ENCODE measurements around the gene SLC15A3.

Gene SLC15A3

DNA sequence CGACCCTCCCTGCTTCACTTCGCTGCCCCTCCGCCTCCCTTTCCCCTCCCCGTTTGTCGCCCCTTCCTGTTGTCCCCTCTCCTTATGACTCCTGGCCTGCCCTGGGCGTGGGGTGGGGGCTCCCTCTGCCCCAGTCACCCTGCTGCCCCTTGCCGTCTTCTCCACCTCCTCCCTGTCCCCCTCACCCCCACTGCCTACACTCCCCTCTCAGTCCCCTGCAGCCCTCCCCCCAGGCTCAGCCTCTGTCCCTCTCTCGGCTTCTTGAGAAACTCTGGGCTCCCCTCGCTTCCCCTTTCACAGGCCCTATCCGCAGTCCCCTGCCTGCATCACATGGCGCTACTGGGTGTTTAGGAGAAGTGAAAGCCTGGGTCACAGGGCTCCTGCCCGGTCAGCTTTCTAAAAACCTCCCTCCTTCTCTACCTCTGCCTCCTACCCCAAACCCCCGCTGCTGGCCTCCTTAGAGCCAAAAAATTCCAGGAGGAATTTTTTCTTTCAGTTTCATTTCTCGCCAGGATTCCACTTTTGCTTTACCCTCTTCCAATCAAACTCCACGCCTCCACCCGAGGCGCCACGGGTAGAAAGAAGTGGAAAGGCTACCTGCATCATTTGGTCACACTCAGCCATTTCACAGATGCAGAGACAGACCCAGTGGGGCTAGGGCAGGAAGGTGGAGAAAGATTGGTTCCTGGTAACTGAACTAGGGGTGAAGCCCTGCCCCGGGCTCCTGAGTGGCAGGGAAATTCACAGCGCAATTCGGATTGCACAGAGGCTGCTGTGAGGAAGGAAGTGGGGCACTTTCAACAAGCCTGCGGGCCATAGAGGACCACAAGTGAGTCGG is at the start of gene SLC15A3:
SLC15A3 (minus strand) TSS at position 273 of the 838 bp plus-strand sequence. CDS start 625 bp downstream, outside the sequence.
- DNase-seq = peak; percentile 16

DNA sequence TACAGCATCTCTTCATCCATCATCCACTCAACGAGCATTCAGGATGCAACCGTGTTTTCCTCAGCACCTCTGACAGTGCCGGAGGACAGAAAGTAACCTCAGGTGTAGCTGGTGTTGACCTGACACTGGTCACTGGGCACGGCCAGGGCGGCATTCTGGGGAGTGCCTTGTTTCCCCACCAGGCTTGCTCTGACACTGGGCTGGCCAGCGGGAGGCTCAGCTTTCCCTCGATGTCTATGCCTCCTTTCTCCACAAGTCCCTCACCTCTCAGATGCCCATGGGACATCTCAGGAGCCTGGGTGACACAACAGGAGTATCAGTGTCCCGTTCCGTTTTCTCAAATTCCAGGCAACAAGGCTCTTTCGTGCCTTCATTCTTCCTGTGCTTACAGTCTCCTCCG is 48.5 kb upstream of the SLC15A3 start:
- no peak for DNase-seq

DNA sequence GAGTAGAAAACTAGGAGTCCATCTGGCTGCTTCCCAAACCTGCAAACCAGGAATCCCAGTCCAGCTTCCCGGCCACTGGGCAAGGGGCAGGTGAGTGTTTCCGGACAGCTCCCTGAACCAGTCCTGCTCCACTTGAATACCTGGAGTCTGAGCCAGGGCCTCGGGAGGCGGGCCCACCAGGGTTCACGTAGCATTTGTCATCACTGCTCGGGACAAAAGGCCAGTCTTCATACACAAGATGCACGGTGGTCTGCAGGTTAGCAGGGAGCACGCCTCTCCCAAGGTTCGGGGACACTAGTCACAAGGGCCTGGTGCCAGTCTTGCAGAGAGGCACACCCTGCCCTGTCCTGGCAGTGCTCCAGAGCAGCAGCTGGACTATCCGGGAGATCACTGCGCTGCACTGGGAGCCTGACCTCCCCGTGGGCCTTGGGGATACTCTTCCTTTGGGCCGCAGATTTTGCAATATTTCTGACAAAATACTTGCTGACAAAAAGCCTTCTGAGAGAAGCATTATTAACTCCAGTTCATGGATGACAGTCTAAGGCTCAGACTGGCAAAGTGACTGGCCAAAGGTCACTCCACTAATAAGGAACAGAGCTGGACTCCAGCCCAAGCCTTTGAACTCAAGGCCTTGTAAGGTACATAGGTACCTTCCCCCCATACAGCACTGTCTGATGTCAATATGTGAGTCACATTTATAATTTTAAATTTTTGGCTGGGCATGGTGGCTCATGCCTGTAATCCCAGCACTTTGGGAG is 44.6 kb upstream of the SLC15A3 start:
- no peak for DNase-seq

- DNase-seq = no peak
Measured at GRCh38 chr11:60995798-60996197, 43.8 kb upstream of the SLC15A3 start.

DNA sequence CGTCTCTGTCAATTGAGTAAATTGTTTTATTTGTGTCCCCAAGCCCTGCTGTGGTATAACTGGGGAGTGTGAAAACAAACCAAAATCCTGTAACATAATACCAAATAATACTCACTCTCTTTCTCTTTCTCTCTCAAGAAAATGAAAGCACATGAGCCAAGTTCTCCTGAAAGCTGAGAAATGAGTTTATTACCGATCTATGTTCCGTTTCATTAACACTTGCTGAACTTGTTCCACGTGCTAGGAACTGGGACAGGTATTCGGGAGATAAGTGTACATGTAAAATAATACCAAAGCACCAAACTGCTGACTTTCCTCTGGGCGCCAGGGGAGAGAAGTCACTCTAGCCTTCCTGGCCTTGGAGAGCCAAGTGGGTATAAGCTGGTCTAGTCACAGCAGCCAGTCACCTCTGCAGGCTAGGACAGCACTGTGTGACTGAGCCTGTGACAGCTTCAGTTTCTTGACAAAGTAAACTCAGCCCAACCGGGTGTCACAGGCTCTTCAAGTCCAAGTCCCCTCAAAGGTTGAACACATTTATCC is 42.6 kb upstream of the SLC15A3 start:
- DNase-seq = no peak

DNA sequence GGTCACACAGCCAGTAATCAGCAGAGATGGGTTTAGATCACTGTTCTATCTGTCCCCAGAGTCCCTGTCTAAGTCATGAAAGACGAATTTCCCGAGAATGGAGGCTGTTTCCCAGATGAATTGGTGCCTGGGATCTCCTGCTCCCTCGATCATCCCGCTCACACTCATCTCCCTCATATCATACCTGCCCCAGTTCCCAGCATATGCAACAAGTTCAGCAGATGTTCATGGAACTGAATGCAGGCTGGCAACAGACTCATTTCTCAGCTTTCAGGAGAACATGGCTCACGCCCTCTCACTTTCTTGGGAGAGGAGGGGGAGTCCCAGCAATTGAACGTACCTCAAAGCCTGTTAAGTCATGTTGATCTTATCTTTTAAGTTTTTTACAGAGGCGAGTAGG is 41.6 kb upstream of the SLC15A3 start:
- DNase-seq = no peak

GRCh38 chr11:60992842-60993409 is 41.0 kb upstream of the SLC15A3 start:
- peak; percentile 74 for DNase-seq

- no peak for DNase-seq
Measured at GRCh38 chr11:60991457-60991856, 39.5 kb upstream of the SLC15A3 start.

DNA sequence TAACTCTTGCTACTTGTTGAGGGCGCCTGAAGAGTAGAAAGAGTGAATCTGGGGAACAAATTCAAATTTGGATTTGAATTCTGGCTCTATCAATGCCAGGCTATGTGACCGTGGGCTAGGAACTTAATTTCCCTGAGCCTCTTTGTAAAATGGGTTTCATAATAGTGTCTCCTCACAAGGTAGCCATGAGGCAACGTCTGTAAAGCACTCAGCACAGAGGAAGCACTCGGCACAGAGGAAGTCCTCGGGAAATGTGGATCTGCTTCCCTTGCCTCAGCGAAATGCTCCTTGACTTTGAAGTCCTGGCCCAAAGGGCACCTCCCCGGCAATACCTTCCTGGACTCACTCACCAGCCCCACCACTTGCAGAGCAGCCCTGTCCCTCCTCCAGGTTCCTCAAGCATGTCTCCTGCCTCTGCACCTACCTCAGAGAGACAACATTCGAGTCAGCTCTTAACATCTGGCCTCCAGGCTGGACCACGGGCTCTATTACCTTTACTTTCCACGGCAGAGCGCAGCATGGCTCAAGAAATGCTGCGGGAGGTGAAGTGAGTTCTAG is 37.2 kb upstream of the SLC15A3 start:
- no peak for DNase-seq

DNA sequence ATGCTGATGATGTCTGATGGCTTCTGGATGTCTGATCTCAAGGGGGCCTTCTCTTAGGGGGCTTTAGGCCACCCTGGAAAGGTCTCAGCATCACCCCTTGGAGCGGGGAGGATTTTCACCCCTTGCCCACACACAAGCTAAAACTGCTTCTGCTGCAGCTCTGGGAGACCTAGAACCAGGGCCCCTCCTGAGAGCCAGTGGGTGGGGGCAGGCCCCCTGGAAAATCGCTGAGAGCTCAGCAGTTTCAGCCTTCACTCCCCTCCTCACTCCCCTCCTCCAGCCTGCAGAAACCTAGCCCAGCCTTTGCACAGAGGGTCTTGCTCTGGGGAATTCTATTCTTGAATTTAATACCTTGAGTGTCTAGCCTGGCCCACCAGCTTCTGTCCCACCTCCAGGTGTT is 36.7 kb upstream of the SLC15A3 start:
- no peak for DNase-seq

GRCh38 chr11:60987577-60988277 is 35.8 kb upstream of the SLC15A3 start:
- DNase-seq = no peak

- DNase-seq = no peak
Measured at GRCh38 chr11:60985991-60986915, 34.3 kb upstream of the SLC15A3 start.

DNA sequence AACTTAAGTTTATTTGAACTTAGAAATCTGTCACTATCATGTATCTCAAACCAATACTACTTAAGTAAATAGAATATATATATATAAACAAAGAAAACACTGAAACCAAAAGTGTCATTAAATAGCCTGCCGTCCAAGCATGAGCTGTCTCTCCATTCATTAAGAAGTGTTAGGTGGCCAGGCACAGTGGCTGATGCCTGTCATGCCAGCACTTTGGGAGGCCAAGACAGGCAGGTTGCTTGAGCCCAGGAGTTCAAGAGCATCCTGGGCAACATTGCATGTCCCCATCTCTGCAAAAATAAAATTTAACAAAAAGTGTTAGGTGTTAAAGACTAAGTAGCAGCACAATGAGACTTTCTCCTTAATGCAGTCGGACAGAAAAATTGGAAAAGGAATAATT is 33.5 kb upstream of the SLC15A3 start:
- DNase-seq = no peak

GRCh38 chr11:60984636-60985035 is 32.7 kb upstream of the SLC15A3 start:
- DNase-seq = no peak

DNA sequence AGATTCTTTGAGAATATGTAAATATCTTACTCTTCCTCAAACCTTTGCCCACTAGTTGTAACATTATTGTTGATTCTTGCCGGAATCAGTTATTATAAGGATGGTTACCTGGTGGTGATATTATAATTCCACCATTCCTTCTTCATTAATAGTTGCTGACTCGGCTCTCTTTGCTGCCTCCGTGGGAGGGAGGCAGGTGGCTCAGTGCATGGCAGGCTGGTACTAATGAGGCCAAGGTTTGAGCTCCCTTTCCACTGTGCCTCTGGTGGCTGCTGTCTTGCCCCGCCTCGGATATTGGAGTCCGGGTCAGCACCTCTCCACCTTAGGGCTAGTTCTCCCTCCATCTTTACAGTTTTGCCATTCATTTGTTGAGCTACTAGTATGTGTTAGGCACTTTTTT is 32.2 kb upstream of the SLC15A3 start:
- no peak for DNase-seq

GRCh38 chr11:60982184-60982583 is 30.2 kb upstream of the SLC15A3 start:
- DNase-seq = no peak

- no peak for DNase-seq
Measured at GRCh38 chr11:60981515-60981914, 29.5 kb upstream of the SLC15A3 start.

DNA sequence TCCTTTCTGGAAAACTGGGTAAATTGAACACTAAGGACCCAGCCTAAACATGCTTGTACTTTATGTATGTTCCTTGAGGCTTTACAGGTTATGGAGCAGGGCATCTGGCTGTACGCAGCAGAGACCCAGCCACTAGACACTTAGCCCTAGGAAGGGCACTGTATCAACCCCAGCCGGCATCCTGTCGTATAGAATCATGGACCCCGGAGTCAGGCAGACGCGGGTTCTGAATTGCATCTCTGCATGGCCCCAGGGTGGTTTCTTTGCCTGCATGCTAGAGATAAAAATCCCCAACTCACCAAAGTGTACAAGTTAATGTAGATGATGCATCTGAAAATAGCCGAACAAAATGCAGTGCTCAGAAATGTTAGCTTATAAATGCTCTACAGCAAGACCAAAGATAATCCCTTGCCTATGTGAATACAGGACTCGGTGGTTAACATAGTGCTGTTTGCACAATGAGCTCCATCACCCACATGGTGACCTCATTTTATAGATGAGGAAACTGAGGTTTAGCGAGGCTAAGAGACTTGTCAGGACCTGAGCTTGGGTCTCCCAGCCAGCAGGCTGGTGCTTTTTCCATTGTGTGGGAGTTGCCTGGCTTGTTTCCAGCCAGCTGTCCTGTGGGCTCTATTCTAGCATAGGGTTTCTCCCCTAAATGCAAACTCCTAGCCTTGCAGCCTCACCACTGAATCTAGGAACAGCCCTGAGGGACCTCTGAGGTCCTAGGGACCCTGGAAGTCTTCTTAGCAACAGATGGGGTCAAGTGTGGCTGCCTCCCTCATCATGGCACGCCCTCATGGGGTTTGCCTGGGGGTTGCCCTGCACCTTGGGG is 26.8 kb upstream of the SLC15A3 start:
- no peak for DNase-seq

DNA sequence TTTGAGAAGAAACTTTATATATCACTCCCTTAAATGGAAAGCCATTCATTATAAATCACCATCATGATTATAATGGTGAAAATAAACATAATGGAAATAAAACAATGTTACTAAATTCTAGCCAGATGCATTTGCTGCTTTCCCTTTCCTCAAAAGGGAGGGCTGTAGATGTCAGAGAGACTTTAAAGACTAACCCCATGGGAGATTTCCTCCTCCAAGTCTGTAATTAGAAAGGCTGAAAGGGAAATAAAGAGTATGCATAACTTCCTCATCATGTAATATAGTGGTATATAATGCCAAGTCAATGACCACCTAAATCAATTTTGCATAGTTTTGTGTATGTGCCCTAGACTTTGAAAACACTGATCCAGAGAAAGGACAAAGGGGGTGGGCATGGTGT is 25.9 kb upstream of the SLC15A3 start:
- DNase-seq = no peak

- no peak for DNase-seq
Measured at GRCh38 chr11:60977224-60977623, 25.2 kb upstream of the SLC15A3 start.

GRCh38 chr11:60974726-60975125 is 22.8 kb upstream of the SLC15A3 start:
- DNase-seq = no peak

Data from hematopoietic multipotent progenitor cell treated with erythropoietin and hydrocortisone succinate and interleukin-3 and kit ligand, for 8 days (in vitro differentiated cells).